Peyer's patch (tissue), 4 donors: ENCODE results near the gene MUC3A.

ENCODE experiments used
- POLR2A ChIP-seq, 2 donors: fragments of 450-650 bp; IDR thresholded peaks; one replicate each; pipeline ENCODE4 v1.5.1; 2017; ENCODE audit warnings: antibody characterized with exemption in 2 of 2, mild to moderate bottlenecking in 2 of 2, moderate library complexity in 2 of 2
- TF ChIP-seq, protein P1 (sequence below), 6 experiments: fragments of 450-650 bp in 4 of 6; fragments of 200-600 bp in 2 of 6; sonication (generic) in 1 of 6; IDR thresholded peaks; one replicate each; pipeline ENCODE4 v1.5.1; 2017 to 2019; ENCODE audit warnings: antibody characterized with exemption in 6 of 6, mild to moderate bottlenecking in 3 of 6, moderate library complexity in 1 of 6

DNA sequence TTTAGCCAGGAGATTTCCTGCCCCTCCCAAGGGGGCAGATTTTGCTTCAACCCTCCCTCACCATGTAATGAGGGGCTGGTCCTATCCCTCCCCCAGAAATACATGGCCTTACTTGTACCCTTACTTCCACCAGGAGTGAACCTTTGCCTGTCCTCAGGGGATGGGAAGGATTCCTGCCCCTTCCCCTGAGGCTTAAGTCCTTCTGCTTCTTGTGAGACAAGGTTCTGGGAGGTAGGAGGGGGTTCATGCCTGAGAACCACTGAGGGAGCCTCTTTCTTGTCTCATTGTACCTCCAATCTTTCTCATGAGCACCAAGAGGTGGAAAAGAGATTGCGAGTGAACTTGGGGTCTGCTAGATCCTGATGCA is 19.5 kb upstream of the MUC3A start:
- TF ChIP-seq, protein P1, sequence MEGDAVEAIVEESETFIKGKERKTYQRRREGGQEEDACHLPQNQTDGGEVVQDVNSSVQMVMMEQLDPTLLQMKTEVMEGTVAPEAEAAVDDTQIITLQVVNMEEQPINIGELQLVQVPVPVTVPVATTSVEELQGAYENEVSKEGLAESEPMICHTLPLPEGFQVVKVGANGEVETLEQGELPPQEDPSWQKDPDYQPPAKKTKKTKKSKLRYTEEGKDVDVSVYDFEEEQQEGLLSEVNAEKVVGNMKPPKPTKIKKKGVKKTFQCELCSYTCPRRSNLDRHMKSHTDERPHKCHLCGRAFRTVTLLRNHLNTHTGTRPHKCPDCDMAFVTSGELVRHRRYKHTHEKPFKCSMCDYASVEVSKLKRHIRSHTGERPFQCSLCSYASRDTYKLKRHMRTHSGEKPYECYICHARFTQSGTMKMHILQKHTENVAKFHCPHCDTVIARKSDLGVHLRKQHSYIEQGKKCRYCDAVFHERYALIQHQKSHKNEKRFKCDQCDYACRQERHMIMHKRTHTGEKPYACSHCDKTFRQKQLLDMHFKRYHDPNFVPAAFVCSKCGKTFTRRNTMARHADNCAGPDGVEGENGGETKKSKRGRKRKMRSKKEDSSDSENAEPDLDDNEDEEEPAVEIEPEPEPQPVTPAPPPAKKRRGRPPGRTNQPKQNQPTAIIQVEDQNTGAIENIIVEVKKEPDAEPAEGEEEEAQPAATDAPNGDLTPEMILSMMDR (IDR thresholded peaks at IDR 0.05) = no peak
- TF ChIP-seq POLR2A (IDR thresholded peaks at IDR 0.05) = no peak
